Measurements from ENCODE around the gene LGALS8. TPM values are rescaled to one million over a fixed set of nuclear protein-coding genes. Genes with fewer than 3 reads are reported as not detected.

Gene LGALS8
- total and polyA plus RNA-seq, 2 of the 4 experiments (the other 2 are of a cell fraction) = 41.3 to 57.7 TPM

GRCh38 chr1:236520445-236521005, 3.3 kb upstream of the LGALS8 start:
- H3K4ac ChIP-seq (ENCODE audit: low read depth, low read length) = no peak overlapping the region
- H4K91ac ChIP-seq (ENCODE audit: insufficient read depth, low read depth, low read length) = no peak overlapping the region
- H2BK20ac ChIP-seq (ENCODE audit: low read depth, low read length) = no peak overlapping the region
- no peak overlapping the region for H3K14ac ChIP-seq (replicated peaks; ENCODE audit: low read depth, low read length)
- H3K9me3 ChIP-seq (ENCODE audit: control insufficient read depth, insufficient read depth, low read length) = no peaks in the 10 kb centered on the region
- no peaks in the 10 kb centered on the region for H3K27me3 ChIP-seq (ENCODE audit: control insufficient read depth, insufficient read depth, low read length)
- WGBS, 2 experiments (ENCODE audit: extremely low coverage in 2 of 2, insufficient read length in 1 of 2) = 83% methylated on average over 2 of the region's 4 CpGs; no CpG with 5 or more reads in 1 of the 2 experiments
- H3K27ac ChIP-seq (ENCODE audit: insufficient read depth, low read length) = no peak overlapping the region
- no peak overlapping the region for H3K18ac ChIP-seq (ENCODE audit: low read depth, low read length)
- ATAC-seq (ENCODE audit: low read depth) = no peak
- no peak overlapping the region for H2AK9ac ChIP-seq (replicated peaks; ENCODE audit: low read depth, low read length, poor library complexity)
- ChIA-PET CTCF (no interaction called here), POLR2A (ENCODE audit: unreplicated experiment) (no interaction called here)
- peak overlapping the region; percentile 20; the same call in 1 of the 2 replicates for H2AK5ac ChIP-seq (ENCODE audit: low read depth, low read length)
- intact Hi-C loops (cut with micrococcal nuclease) = loop anchor here (5.0 kb wide), 1 partner anchor 238 kb away; the partner anchor contains the start of gene ERO1B
- TF ChIP-seq FOS (IDR thresholded peaks at IDR 0.05; ENCODE audit: low read depth, low read length) (no peak), USF2 (IDR thresholded peaks at IDR 0.05; ENCODE audit: low read depth, low read length) (no peak), MXI1 (IDR thresholded peaks at IDR 0.05; ENCODE audit: borderline replicate concordance, low read depth, low read length) (no peak)
- H4K8ac ChIP-seq (ENCODE audit: low read depth in 2 of 2, low read length in 2 of 2) = no peak overlapping the region
- no peak overlapping the region for H3K4me3 ChIP-seq (ENCODE audit: insufficient read depth, low read depth, low read length)
- no peaks in the 10 kb centered on the region for H3K36me3 ChIP-seq (ENCODE audit: control insufficient read depth, insufficient read depth, low read length)
- dilution Hi-C loops (cut with HindIII; ENCODE audit: low sequenced_read_pairs, unreplicated experiment) = no loop called here
- H2BK15ac ChIP-seq (ENCODE audit: low read depth, low read length) = no peak overlapping the region
- peaks cover 4 to 8% of the 10 kb centered on the region in 2 experiments; a peak in 2 of 4 replicates for H3K79me1 ChIP-seq (ENCODE audit: low read depth in 1 of 2, low read length in 2 of 2)
- no peak overlapping the region for H3K56ac ChIP-seq (ENCODE audit: extremely low read depth, insufficient read depth, low read length)
- no peak overlapping the region for H3K23ac ChIP-seq (ENCODE audit: low read depth, low read length)
- H2BK120ac ChIP-seq (ENCODE audit: low read depth, low read length) = peak overlapping the region; percentile 3; the same call in 1 of the 2 replicates
- no peak overlapping the region for H2BK5ac ChIP-seq (ENCODE audit: low read depth, low read length, poor library complexity, severe bottlenecking)
- no peak overlapping the region for H2AFZ ChIP-seq (replicated peaks; ENCODE audit: low read length, poor library complexity)
- H4K20me1 ChIP-seq (ENCODE audit: insufficient read depth, low read length) = no peaks in the 10 kb centered on the region
- H3K4me2 ChIP-seq (ENCODE audit: low read depth, low read length) = no peak overlapping the region
- BruUV-seq (replicated peaks) = no TSS peak
- H3K4me1 ChIP-seq (ENCODE audit: control insufficient read depth, insufficient read depth, low read length) = peaks cover 15% of the 10 kb centered on the region
- peaks cover 3% of the 10 kb centered on the region; the same call in 1 of the 2 replicates for H3K9me1 ChIP-seq (ENCODE audit: insufficient read depth, low read length)
- H4K5ac ChIP-seq (ENCODE audit: low read depth, low read length) = no peak overlapping the region
- no peak overlapping the region for H3K9ac ChIP-seq (ENCODE audit: low read depth, low read length)
- in situ Hi-C loops (cut with MboI; ENCODE audit: low sequenced_read_pairs) = no loop called here
- no peak for DNase-seq

All from IMR-90 (cell line).